ENCODE results near the gene KCNJ3.

KCNJ3 gene

GRCh38 chr2:154771664-154772284 lies 73.3 kb downstream of the KCNJ3 start:
- TF ChIP-seq, protein P1, sequence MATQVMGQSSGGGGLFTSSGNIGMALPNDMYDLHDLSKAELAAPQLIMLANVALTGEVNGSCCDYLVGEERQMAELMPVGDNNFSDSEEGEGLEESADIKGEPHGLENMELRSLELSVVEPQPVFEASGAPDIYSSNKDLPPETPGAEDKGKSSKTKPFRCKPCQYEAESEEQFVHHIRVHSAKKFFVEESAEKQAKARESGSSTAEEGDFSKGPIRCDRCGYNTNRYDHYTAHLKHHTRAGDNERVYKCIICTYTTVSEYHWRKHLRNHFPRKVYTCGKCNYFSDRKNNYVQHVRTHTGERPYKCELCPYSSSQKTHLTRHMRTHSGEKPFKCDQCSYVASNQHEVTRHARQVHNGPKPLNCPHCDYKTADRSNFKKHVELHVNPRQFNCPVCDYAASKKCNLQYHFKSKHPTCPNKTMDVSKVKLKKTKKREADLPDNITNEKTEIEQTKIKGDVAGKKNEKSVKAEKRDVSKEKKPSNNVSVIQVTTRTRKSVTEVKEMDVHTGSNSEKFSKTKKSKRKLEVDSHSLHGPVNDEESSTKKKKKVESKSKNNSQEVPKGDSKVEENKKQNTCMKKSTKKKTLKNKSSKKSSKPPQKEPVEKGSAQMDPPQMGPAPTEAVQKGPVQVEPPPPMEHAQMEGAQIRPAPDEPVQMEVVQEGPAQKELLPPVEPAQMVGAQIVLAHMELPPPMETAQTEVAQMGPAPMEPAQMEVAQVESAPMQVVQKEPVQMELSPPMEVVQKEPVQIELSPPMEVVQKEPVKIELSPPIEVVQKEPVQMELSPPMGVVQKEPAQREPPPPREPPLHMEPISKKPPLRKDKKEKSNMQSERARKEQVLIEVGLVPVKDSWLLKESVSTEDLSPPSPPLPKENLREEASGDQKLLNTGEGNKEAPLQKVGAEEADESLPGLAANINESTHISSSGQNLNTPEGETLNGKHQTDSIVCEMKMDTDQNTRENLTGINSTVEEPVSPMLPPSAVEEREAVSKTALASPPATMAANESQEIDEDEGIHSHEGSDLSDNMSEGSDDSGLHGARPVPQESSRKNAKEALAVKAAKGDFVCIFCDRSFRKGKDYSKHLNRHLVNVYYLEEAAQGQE (IDR thresholded peaks at IDR 0.05; ENCODE audit: insufficient read depth in 1 of 2, low read depth in 2 of 2, low read length in 2 of 2): no peak
- TF ChIP-seq POLR2AphosphoS5 (IDR thresholded peaks at IDR 0.05; ENCODE audit: low read depth, low read length) (no peak), FOXP2 (optimal IDR thresholded peaks at IDR 0.05; ENCODE audit: borderline replicate concordance, extremely low read depth, extremely low read length, insufficient read depth) (no peak), SIN3A (IDR thresholded peaks at IDR 0.05; ENCODE audit: borderline replicate concordance, insufficient read depth, low read length) (no peak), TAF1 (IDR thresholded peaks at IDR 0.05; ENCODE audit: borderline replicate concordance, insufficient read depth, low read length) (no peak)

DNA sequence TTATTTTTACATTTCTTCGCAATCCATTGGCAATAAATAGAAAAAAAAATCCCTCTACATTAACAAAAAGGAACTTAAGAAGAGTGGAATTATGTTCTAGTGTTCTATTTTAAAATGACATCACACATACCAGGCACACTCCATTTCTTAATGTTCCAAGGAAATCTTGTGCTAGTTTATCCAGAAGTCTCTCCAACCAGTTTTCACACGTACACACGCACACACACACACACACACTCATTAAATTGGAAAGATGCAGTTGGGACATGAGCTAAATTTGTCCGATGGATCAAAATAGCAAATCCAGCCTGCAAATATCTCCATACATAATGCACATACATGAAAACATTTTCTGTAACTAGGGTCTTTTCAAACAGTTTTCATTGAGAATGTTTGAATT lies 78.3 kb downstream of the KCNJ3 start:
- TF ChIP-seq FOXP2 (optimal IDR thresholded peaks at IDR 0.05; ENCODE audit: borderline replicate concordance, extremely low read depth, extremely low read length, insufficient read depth) (no peak), TAF1 (IDR thresholded peaks at IDR 0.05; ENCODE audit: borderline replicate concordance, insufficient read depth, low read length) (no peak), SIN3A (IDR thresholded peaks at IDR 0.05; ENCODE audit: borderline replicate concordance, insufficient read depth, low read length) (no peak), POLR2AphosphoS5 (IDR thresholded peaks at IDR 0.05; ENCODE audit: low read depth, low read length) (no peak)
- TF ChIP-seq, protein P1 (IDR thresholded peaks at IDR 0.05; ENCODE audit: insufficient read depth in 1 of 2, low read depth in 2 of 2, low read length in 2 of 2): no peak

DNA sequence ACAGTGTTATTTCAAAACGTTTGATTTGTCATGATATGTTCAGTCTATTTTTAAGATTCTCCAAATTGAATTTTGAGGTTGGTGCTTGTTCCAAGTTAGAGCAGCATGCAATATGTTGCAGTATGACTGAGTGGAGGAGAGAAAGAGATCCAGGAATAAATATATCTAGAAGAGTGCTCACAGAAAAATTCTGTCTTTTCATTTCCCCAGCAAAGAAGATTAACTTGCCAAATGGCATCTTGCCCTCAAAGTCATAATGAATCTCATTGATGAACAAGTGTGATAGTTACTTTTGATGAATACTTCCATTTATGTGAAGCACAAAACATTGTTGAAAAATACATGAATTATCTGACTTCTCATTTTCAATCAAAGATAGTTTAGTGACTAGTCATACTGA lies 95.9 kb downstream of the KCNJ3 start:
- TF ChIP-seq TAF1 (IDR thresholded peaks at IDR 0.05; ENCODE audit: borderline replicate concordance, insufficient read depth, low read length) (no peak), SIN3A (IDR thresholded peaks at IDR 0.05; ENCODE audit: borderline replicate concordance, insufficient read depth, low read length) (no peak), POLR2AphosphoS5 (IDR thresholded peaks at IDR 0.05; ENCODE audit: low read depth, low read length) (no peak), FOXP2 (optimal IDR thresholded peaks at IDR 0.05; ENCODE audit: borderline replicate concordance, extremely low read depth, extremely low read length, insufficient read depth) (no peak)
- TF ChIP-seq, protein P1 (IDR thresholded peaks at IDR 0.05; ENCODE audit: insufficient read depth in 1 of 2, low read depth in 2 of 2, low read length in 2 of 2): no peak

DNA sequence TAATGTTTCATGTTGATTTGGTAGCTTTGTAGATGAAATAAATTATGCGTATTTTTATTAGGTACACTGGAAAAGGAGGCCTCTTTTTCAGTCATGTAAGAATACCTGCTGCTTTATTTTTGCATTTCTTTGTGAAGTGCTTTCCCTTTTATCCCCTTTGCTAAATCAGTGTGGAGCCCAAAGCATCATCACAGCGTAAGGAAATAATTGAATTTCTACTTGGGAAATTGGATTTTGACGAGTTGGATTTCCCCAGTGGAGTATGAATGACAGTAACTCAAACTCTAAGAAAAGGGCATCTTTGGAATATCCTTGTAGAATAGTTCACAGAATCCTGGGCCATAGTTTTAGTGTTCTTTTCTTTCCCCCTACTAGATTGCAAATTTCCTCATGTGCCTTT lies 97.2 kb downstream of the KCNJ3 start:
- no peak for TF ChIP-seq SIN3A (IDR thresholded peaks at IDR 0.05; ENCODE audit: borderline replicate concordance, insufficient read depth, low read length)
- no peak for TF ChIP-seq FOXP2 (optimal IDR thresholded peaks at IDR 0.05; ENCODE audit: borderline replicate concordance, extremely low read depth, extremely low read length, insufficient read depth)
- no peak for TF ChIP-seq POLR2AphosphoS5 (IDR thresholded peaks at IDR 0.05; ENCODE audit: low read depth, low read length)
- no peak for TF ChIP-seq TAF1 (IDR thresholded peaks at IDR 0.05; ENCODE audit: borderline replicate concordance, insufficient read depth, low read length)
- TF ChIP-seq, protein P1 (IDR thresholded peaks at IDR 0.05; ENCODE audit: insufficient read depth in 1 of 2, low read depth in 2 of 2, low read length in 2 of 2): no peak
